Measurements from ENCODE around the gene CSF1. TPM values are rescaled to one million over a fixed set of nuclear protein-coding genes. Genes with fewer than 3 reads are reported as not detected.

Gene CSF1
- total RNA-seq, 2 experiments from 2014 or later = 37.7 to 44.8 TPM

- Mint-ChIP-seq H3K9me3 (ENCODE audit: low read depth) (no peaks in the 10 kb centered on the region), H3K27me3 (peaks cover 4% of the 10 kb centered on the region), H3K27ac (no peak overlapping the region), H3K4me3 (no peak overlapping the region), H3K36me3 (ENCODE audit: low read depth) (no peaks in the 10 kb centered on the region), H3K4me1 (no peaks in the 10 kb centered on the region)
- DNase-seq (no peak), ATAC-seq (no peak)
- CTCF ChIA-PET = interaction anchor here (0.6 to 15.3 kb wide), 3 partner anchors 9 to 336 kb away, joined by 3 to 499 read pairs (median 13); partner anchors contain the start of gene AHCYL1
- POLR2A ChIA-PET = no interaction called here
- intact Hi-C loops (cut with DNase I, micrococcal nuclease) = no loop called here
Measured at GRCh38 chr1:109975718-109976117, 65.1 kb downstream of the CSF1 start.

- no peaks in the 10 kb centered on the region for H3K36me3 Mint-ChIP-seq (ENCODE audit: low read depth)
- H3K9me3 Mint-ChIP-seq (ENCODE audit: low read depth) = no peaks in the 10 kb centered on the region
- no peak overlapping the region for H3K27ac Mint-ChIP-seq
- no peak overlapping the region for H3K4me3 Mint-ChIP-seq
- H3K27me3 Mint-ChIP-seq = peaks cover 4% of the 10 kb centered on the region
- no peaks in the 10 kb centered on the region for H3K4me1 Mint-ChIP-seq
- POLR2A ChIA-PET = no interaction called here
- DNase-seq = no peak
- ATAC-seq = no peak
- CTCF ChIA-PET = interaction anchor here (0.8 to 15.3 kb wide), 5 partner anchors 8 to 222 kb away, joined by 3 to 499 read pairs (median 3); partner anchors contain the start of gene AHCYL1
- intact Hi-C loops (cut with DNase I, micrococcal nuclease) = no loop called here
Measured at GRCh38 chr1:109976762-109977161, 66.1 kb downstream of the CSF1 start.

GRCh38 chr1:109977225-109977624 is 66.6 kb downstream of the CSF1 start:
- POLR2A ChIA-PET = no interaction called here
- intact Hi-C loops (cut with DNase I, micrococcal nuclease) = no loop called here
- CTCF ChIA-PET = interaction anchor here (0.8 to 15.3 kb wide), 4 partner anchors 55 to 222 kb away, joined by 3 to 499 read pairs (median 3); no protein-coding TSS in a partner anchor
- Mint-ChIP-seq H3K4me3 (no peak overlapping the region), H3K27ac (no peak overlapping the region), H3K4me1 (no peaks in the 10 kb centered on the region), H3K36me3 (ENCODE audit: low read depth) (no peaks in the 10 kb centered on the region), H3K9me3 (ENCODE audit: low read depth) (no peaks in the 10 kb centered on the region), H3K27me3 (peaks cover 4% of the 10 kb centered on the region)
- ATAC-seq (no peak), DNase-seq (no peak)

GRCh38 chr1:109977657-109978378 is 67.2 kb downstream of the CSF1 start:
- intact Hi-C loops (cut with DNase I, micrococcal nuclease) = no loop called here
- H3K4me1 Mint-ChIP-seq = no peaks in the 10 kb centered on the region
- DNase-seq (no peak), ATAC-seq (no peak)
- ChIA-PET CTCF (interaction anchor here (0.6 to 15.3 kb wide), 3 partner anchors 19 to 322 kb away, joined by 3 to 499 read pairs (median 4); partner anchors contain the start of gene GSTM4), POLR2A (no interaction called here)
- no peak overlapping the region for H3K27ac Mint-ChIP-seq
- no peaks in the 10 kb centered on the region for H3K36me3 Mint-ChIP-seq (ENCODE audit: low read depth)
- no peaks in the 10 kb centered on the region for H3K9me3 Mint-ChIP-seq (ENCODE audit: low read depth)
- peaks cover 4% of the 10 kb centered on the region for H3K27me3 Mint-ChIP-seq
- H3K4me3 Mint-ChIP-seq = no peak overlapping the region

GRCh38 chr1:109978761-109979488 is 68.3 kb downstream of the CSF1 start:
- peaks cover 4% of the 10 kb centered on the region for H3K27me3 Mint-ChIP-seq
- POLR2A ChIA-PET = no interaction called here
- CTCF ChIA-PET = interaction anchor here (0.5 to 15.3 kb wide), 8 partner anchors 20 to 339 kb away, joined by 3 to 499 read pairs (median 3); partner anchors contain the start of genes EPS8L3 and GSTM4
- no peak for DNase-seq
- H3K4me1 Mint-ChIP-seq = no peaks in the 10 kb centered on the region
- no peak for ATAC-seq
- no peak overlapping the region for H3K4me3 Mint-ChIP-seq
- H3K36me3 Mint-ChIP-seq (ENCODE audit: low read depth) = no peaks in the 10 kb centered on the region
- intact Hi-C loops (cut with DNase I, micrococcal nuclease) = no loop called here
- no peak overlapping the region for H3K27ac Mint-ChIP-seq
- H3K9me3 Mint-ChIP-seq (ENCODE audit: low read depth) = no peaks in the 10 kb centered on the region

- ATAC-seq (no peak), DNase-seq (no peak)
- Mint-ChIP-seq H3K27ac (no peak overlapping the region), H3K4me3 (no peak overlapping the region), H3K27me3 (peaks cover 4% of the 10 kb centered on the region), H3K9me3 (ENCODE audit: low read depth) (no peaks in the 10 kb centered on the region), H3K36me3 (ENCODE audit: low read depth) (no peaks in the 10 kb centered on the region), H3K4me1 (no peaks in the 10 kb centered on the region)
- ChIA-PET POLR2A (no interaction called here), CTCF (interaction anchor here (0.6 to 15.3 kb wide), 5 partner anchors 14 to 339 kb away, joined by 3 to 499 read pairs (median 3); partner anchors contain the start of gene EPS8L3)
- intact Hi-C loops (cut with DNase I, micrococcal nuclease) = loop anchor here (5.0 to 10.0 kb wide), 3 partner anchors 57 to 555 kb away; partner anchors contain the start of gene PSMA5 (in 1 of the 2)
Measured at GRCh38 chr1:109979489-109980091, 68.9 kb downstream of the CSF1 start.

Other genes starting within 250 kb of the CSF1 start
- 10 to 100 TPM; 18.7 to 23.9 TPM for gene GSTM2, start 242.8 kb upstream of the CSF1 start, total RNA-seq
- gene GSTM1, start 223.0 kb upstream of the CSF1 start, total RNA-seq = 100 to 1,000 TPM in 1 of 2 experiments, 10 to 100 TPM in 1; 94.0 to 116 TPM
- under 1 TPM; 0.25 to 0.54 TPM for gene GSTM5, start 198.6 kb upstream of the CSF1 start, total RNA-seq
- gene GSTM3, start 169.8 kb upstream of the CSF1 start, total RNA-seq = 10 to 100 TPM; 47.6 to 49.1 TPM
- gene EPS8L3, start 146.9 kb upstream of the CSF1 start, total RNA-seq = not detected
- 10 to 100 TPM; 79.1 to 82.6 TPM for gene AHCYL1, start 73.9 kb downstream of the CSF1 start, total RNA-seq
- gene STRIP1, start 123.8 kb downstream of the CSF1 start, total RNA-seq = 10 to 100 TPM; 20.7 to 21.5 TPM
- not detected for gene ALX3, start 159.8 kb downstream of the CSF1 start, total RNA-seq
- not detected for gene UBL4B, start 201.6 kb downstream of the CSF1 start, total RNA-seq
- gene SLC6A17, start 239.6 kb downstream of the CSF1 start, total RNA-seq = under 1 TPM; 0.07 TPM